Embryonic facial prominence (tissue), 1 donor: ENCODE results near the gene PFKFB4.
"Not testable (repeated sequence)": the region's sequence is repeated elsewhere in the genome, so short reads cannot be mapped to it uniquely, and the experiment has no call there.

ENCODE experiments used
- DNase-seq: peaks from one replicate; pipeline ENCODE4 v3.0.0-alpha.2; 2016; ENCODE audit errors: extremely low spot score

Gene PFKFB4

DNA sequence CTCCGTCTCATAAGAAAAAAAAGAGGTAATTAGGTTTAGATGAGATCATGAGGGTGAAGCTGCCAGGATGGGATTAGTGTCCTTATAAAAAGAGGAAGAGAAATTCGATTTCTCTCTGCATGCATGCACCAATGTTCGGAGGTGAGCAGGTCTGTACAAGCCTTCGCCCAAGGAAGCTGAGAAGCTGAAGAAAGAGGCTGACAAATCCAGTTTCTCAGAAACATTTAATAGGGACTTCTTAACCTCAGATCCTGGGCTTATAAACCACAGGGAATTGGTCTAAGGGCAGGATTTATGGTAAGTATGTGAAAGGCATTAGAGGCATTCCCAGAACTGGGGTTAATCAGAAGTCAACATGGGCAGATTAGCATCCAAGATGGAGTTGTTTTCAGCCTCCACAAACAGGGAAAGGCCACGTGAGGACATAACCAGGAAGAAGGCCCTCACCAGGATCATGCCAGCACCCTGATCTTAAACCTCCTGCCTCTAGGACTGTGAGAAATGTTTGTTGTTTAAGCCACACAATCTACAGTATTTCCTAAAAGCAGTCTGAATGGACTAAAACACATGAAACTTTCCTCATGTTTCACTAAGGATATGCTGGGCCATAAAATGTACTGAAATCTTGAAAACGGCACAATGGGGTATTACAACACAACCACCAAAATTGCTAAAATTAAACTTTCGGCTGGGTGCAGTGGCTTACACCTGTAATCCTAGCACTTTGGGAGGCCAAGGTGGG is 64.0 kb downstream of the PFKFB4 start:
- no peak for DNase-seq

DNA sequence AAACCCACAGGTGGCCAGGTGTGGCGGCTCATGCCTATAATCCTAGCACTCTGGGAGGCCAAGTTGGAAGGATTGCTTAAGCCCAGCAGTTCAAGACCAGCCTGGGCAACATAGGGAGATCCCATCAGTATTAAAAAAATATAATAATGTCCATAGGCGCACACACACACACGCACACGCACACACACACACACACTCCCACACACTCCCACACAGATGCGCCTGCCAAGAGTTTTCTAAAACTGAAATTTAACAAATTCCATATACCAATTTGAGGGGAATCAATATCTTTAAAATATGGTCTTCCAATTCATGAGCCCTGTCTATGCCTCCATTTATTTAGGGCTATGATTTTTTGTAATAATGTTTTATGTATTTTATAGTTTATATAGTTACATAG is 69.7 kb downstream of the PFKFB4 start:
- DNase-seq = no peak

DNA sequence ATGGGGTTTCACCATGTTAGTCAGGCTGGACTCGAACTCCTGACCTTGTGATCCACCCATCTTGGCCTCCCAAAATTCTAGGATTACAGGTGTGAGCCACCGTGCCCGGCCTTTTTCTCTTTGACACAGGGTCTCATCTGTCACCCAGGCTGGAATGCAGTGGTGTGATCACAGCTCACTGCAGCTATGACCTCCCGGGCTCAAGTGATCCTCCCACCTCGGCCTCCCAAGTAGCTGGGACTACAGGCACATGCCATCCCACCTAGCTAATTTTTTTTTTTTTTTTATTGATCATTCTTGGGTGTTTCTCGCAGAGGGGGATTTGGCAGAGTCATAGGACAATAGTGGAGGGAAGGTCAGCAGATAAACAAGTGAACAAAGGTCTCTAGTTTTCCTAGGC is 73.8 kb downstream of the PFKFB4 start:
- not testable (repeated sequence) for DNase-seq

DNA sequence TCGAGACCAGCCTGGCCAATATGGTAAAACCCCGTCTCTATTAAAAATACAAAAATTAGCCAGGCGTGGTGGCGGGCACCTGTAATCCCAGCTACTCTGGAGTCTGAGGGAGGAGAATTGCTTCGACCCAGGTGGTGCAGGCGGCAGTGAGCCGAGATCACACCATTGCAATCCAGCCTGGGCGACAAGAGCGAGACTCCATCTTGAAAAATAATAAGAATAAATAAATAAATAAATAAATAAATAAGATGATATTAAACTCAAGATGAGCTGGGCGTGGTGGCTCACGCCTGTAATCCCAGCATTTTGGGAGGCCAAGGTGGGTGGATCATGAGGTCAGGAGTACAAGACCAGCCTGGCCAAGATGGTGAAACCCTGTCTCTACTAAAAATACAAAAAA is 75.7 kb downstream of the PFKFB4 start:
- not testable (repeated sequence) for DNase-seq

DNA sequence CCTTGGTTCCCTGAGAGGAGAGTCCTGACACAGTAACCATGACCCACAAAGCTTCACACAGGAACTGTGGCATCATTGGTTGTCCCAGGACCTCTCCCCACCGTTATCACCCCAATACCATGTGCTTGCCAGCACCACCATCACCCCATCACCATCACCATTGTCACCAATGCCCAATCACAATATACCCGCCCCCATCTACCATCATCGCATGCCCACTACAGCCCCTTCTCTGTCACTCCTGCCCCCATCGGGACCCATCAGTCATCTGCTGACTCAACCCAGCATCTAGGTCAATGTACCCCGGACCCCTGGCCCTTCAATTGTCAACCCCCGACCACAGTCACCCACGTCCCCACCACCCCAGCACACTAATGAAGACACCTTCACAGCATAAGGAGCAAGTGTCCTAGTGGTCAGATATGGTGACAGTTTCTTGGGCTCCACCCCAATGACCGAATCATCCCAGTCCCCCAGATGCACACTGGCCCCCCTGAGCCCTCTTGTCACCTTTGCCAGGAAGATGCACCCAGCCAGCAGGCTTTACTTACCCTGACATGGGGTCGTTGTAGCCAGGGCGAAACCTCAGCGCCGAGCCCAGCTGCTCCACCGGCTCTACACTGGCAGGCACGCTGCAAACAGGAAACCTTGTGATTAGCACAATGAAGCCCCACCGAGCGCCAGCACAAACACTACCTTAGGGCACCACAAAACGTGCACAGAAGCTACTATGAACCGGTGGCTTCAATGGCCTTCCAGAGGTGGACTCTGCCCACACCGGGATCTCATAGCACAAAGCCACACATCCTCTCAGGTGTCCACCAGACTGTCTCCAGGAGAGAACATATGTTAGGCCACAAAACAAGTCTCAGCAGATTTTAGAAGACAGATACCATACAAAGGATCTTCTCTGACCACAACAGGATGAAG is 77.7 kb downstream of the PFKFB4 start:
- DNase-seq = no peak

DNA sequence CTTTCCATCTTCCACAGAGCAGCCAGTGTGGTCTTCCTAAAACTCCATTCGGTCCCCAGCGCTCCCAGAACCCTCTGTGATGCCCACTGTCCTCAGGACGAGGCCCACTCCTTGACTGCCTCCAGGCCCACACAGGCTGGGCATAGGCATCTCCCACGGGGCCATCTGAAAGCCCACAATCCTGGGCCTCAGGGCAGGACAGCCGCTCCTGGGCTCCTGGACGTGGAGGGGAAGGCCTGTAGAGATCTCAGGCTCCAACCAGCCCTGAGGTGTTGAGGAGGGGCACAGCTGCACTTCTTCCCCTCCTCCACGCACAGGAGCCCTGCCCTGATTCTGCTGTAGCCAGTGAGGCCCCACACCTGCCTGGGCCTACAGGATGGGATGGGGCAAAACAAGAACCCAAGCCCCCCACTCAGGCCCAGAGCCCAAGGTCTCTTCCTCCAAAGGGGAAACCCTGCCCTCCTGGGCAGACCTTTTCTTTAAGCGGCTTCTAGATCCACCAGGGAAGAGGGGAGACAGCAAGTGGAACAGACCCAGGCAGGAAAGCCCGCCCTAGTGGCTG is 78.6 kb downstream of the PFKFB4 start:
- DNase-seq = no peak

DNA sequence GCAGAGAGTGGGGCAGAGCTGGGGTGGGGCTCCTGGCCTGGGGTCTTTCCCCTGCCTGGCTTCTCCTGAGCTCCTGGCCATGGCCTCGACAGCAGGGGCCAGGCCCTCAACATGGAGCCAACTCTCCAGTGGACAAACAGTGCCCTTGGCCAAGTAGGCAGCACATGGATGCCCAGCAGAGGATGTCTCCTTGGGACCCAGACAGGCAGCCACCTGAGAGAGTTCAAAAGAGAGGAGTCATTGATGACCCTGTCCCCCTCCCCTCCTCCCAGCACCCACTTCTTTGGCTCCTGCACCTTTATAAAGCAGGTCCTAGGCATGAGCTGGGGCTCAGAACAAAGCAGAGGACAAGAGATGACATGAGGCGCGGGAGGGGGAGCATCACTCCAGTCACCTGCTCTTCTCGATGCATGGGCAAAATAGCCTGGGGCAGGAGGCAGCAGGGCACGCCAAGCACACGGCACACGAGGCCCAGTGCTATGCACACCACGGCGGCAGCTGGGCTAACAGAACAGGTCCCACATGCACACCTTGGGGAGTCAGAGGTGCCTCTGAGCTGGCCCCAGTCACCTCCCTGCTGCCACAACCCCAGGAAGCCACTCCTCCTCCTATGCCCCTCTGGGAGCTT is 80.1 kb downstream of the PFKFB4 start:
- no peak for DNase-seq

DNA sequence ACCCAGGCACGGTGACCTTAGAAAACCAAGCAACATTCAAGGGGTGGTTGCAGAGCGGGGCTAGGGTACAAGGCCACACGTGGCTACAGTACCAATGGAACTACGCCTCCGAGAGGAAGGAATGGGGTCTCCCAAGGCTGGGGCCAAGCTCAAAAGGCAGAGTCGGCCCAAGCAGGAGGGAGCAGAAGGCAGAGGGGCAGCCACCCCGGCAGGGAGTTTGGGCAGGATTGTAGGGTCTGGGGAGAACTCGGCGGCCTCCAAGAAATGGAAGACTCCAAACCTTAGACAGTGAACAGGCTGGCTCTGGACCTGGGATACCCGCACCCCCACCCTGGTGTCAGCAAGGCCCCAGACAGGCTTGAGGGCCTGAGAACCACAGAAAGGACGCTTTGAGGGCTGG is 81.4 kb downstream of the PFKFB4 start:
- DNase-seq = no peak

DNA sequence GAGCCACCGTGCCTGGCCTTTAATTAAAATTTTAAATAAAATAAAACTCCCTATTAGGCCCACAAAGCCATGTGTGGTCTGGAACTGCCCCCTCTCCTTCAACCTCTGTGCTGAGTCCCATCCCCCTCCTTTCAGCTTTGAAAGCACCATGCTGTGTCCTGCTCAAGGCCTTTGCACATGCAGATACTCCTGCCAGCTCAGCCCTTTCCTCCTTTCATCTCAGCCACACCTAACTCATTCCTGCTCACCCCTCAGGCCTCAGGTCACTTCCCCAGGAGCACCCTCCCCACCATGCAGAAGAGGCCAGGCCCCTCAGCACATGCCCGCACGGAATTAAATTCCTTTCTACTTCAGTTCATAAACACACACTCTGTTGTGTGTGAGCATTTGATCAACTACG is 82.0 kb downstream of the PFKFB4 start:
- no peak for DNase-seq

DNA sequence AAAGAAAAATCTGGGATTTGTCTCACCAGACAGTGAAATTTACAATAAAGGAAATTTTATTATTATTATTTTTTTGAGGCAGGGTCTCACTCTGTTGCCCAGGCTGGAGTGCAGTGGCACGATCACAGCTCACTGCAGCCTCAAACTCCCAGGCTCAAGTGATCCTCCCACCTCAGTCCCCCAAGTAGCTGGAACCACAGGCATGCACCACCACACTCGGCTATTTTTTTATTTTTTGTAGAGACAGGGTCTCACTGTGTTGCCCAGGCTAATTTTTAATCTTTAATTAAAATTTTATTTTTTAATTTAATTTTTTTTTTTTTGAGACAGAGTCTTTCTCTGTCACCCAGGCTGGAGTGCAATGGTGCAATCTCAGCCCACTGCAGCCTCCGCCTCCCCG is 82.6 kb downstream of the PFKFB4 start:
- not testable (repeated sequence) for DNase-seq

DNA sequence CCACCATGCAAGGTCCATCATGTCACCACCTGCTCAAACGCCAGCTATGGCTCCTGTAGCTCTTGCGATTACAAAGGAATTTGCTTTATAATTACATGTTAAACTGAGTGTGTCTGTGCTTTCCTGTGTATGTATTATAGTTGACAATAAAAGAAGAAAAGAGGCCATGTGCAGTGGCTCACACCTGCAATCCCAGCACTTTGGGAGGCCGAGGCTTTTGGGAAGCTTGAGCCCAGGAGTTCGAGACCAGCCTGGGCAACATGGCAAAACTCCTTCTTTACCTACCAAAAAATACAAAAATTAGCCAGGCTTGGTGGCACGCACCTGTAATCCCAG is 83.0 kb downstream of the PFKFB4 start:
- no peak for DNase-seq

DNA sequence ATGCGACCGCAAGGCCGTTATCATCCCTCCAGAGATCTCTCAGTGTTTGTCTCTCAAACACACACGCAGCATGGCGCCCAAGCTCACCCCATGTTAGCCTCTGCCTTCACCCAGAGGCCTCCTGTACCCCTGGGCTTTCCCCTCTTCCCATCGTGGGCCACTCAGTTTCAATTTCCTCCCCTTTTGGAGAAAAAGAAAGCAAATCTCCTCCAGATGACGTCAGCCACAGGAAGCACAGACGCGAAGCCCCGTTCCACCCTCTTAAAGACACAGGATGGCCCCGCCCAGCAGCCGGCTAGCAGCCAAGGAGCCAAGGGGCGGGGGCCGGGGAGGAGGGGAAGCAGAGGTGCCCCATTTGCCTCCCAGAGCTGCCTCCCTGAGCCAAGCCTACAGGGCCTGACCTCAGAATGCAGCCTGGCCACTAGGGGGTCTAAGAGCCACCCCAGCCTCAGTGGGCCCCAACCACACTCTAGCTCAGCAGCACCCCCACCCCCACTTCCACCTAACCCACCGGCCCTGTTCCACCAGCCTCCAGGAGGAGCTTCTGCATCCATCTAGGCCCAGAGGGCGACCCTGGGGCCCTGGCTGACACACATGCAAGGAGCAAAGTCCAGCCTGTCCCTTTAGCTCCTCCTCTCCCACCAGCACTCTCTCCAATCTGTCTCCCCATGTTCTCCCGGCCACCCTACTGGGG is 83.5 kb downstream of the PFKFB4 start:
- DNase-seq = peak; percentile 89

DNA sequence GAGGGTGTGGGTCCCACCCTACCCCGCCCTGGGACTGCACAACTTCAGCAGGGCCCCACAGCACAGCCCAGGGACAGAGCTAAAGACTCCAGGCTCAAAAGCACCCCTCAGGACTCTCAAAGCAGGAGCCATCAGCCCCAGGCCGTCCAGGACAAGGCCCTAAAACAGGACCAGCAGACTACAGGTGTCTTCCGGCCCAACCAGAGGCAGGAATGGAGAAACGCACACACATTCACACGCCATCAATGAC is 84.0 kb downstream of the PFKFB4 start:
- DNase-seq = no peak

DNA sequence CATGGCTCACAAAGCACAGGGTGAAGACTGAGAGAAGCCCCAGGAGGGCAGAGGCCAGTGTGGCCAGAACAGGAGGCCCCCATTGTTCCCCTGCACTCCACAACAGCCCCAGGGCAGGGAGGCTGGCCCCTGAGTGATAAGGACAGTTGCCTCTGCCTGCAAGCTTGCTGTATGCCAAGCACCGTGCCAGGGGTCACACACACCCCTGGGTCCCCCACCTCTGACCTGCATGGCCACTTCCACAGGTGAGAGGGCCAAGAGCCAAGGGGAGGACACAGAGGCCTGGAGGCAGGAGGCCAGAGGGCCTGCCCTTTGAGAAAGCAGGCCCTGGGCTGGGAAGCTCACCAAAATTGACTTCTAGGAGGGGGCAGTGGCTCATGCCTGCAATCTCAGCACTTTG is 86.3 kb downstream of the PFKFB4 start:
- DNase-seq = no peak

DNA sequence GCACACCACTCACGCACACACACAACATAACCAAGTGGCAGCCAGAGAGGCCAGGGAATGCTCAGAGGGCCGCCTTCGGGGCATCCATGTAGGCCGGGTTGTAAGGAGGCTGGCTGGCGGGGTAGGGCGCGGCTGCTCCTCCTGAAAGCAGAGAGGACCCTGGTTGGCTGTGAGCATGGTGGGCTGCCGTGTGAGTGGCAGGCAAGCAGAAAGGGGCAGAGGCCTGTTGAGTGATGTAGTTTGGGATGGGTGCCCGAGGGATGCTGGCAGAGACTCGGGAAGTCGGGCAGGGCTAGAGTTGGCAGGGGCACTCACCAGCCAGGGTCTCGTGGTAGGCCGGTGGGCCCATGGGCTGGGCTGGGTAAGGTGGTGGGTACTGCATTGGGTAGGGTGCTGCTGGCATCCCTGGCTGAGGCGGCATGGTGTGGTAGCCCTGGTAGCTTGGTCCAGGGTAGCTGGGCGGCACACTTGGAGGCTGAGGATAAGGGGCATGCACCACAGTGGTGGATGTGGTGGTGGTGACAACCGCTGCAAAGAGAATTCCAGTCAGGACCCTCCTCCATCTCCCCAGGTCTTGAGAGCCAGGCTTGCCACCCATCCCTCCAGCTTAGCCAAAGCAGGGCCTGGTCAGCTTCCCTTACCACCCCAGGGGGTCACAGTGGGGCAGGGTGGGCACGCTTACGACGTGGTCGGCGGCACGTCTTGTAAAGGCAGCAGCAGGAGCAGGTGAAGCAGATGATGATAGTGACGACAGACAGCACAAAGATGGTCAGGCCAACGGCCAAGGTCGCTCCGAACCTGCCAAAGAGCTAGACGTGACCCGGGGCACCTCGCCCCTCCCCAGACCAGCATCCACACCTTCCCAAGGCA is 87.3 kb downstream of the PFKFB4 start:
- DNase-seq = no peak

DNA sequence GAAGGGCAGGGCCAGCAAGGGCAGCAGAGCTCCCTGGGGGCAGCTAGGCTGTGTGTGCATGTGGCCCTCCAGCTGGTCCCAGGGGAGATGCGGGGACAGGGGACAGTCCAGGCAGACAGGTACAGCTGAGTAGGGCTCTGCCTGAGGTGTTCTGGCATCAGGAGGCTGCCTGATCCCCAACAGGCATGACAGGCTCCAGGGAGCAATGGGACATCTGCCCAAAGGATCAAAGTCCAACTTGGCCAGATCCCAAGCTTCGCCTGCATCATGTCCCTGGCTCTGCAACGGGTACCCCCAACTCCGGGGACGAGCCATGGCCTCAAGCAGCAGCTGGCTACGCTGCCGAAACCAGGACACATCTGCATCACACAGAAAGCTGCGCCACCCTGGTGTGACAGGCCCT is 88.3 kb downstream of the PFKFB4 start:
- DNase-seq = no peak
